Measurements from ENCODE around the gene NLRP6.
A peak's percentile ranks its signal among the peaks of the same experiment; 100 is the strongest.
"Not testable (repeated sequence)": the region's sequence is repeated elsewhere in the genome, so short reads cannot be mapped to it uniquely, and the experiment has no call there.

Gene NLRP6

GRCh38 chr11:278001-278951 is at the start of gene NLRP6:
Gene NLRP6, plus strand, starts transcription at chr11:278407. Its CDS starts 163 bp downstream, at chr11:278570.
- no peak for DNase-seq

- DNase-seq = no peak
Measured at GRCh38 chr11:230431-230830, 47.8 kb upstream of the NLRP6 start.

DNA sequence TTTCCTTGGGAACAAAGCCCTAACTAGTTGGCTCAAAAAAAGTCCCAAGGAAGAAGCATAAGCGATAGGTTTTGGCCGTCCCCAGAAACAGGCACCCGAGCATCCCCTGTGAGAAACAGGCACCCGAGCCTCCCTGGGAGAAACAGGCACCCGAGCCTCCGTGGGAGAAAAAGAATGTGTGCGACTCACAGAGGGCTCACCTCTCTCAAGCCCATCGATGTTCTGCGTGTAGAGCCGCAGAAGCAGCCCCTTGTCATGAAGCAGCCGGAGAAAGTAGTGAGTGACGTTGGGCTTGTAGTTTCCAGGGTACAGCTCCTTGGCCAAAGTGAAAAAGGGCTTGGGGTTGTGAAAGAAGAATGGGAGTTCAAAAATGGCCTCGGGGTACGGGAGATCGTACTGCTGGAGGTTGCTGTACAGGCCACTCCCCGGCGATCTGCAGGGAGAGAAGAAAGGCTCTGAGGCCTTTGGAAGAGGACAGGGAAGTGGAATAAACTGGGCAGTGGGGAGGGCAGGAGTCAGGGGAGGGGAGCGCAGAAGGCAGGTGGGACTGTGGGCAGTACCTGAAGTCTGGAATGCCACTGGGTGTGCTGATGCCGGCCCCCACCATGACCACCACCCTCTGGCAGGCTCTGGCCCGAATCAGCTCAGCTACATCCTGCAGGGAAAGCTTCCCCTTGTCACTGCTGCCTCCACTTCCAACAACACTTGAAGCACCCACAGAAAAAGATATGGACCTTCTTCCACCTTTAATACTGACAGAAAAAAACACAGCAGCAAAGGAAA is 45.2 kb upstream of the NLRP6 start:
- DNase-seq = no peak

GRCh38 chr11:235180-235579 is 43.0 kb upstream of the NLRP6 start:
- no peak for DNase-seq

- peak; percentile 21 for DNase-seq
Measured at GRCh38 chr11:235609-235996, 42.6 kb upstream of the NLRP6 start.

DNA sequence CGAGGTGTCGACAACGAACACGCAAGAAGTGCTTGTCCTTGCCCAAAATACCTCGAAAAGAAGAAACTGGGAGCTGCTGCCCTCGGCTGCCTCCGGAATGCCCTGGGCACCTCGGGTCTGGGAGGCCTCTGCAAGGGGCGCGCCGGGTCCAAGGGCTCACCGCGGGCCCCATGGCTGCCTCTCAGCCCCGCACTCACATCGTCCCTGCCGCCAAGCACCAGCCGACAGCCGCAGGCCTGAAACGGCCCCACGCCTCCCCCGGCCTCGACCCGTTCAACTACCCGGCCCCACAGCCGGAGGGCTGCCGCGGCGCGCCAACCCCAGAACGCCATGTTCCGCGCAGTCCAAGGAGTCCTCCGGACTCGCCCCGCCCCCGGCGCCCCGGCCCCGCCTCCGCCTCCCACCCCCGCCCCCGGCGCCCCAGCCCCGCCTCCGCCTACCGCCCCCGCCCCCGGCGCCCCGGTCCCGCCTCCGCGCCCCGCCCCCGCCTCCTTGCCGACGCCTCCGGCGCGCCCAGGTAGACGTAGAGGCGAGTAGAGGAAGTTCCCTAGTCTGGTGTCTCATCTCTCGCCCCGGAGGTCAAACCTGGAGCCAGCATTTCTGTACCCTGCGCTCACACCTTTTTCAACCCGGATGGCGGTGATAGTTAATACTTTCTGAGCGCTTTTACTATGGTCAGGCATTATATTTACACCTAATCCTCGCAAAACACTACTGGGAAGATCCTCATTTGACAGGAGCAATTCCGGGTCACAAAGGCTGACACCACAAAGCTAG is 42.0 kb upstream of the NLRP6 start, which contains the start of gene SIRT3:
Gene SIRT3 (minus strand): TSS at position 346 of the 777 bp plus-strand sequence. CDS start 14 bp downstream, at position 332.
- DNase-seq = peak; percentile 88

- peak; percentile 86 for DNase-seq
Measured at GRCh38 chr11:236774-237767, 41.1 kb upstream of the NLRP6 start, which contains the start of gene PSMD13. Gene PSMD13, plus strand, starts transcription at chr11:236976. Its CDS starts 74 bp downstream, at chr11:237050.

- not testable (repeated sequence) for DNase-seq
Measured at GRCh38 chr11:238346-238745, 39.9 kb upstream of the NLRP6 start.

DNA sequence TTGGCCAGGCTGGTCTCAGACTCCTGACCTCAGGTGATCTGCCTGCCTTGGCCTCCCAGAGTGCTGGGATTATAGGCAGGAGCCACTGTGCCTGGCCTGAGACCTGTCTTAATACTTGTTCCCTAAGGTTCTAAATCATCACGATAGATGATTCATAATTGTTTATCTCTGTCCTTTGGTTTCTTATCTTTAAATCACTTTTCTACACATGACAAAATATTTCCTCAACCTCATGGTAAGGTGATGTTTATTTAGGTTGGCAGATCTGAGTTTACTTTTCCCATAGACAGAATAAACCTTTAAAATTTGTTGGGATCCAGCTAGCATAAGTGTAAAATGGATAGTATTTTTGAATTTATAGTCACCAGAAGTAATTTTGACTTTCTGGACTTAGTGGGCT is 37.9 kb upstream of the NLRP6 start:
- DNase-seq = no peak

DNA sequence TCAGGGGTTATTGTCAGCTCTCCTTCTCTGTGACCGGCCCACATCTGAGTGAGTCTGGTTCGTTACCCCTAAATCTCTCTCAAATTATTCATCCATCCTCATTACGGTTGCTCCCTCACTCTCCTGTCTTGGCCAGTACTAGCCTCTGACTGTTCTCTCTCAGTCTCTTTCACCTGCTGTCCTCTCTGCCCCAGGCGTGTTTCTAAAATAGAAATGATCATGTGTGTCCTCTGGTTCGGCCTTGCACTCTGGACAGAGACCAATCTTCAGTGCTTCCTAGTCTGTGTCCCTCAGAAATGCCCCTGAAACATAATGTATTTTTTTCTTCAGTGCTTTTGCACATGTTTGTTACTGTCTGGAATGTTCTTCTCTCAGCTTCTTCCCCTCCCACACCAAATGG is 36.6 kb upstream of the NLRP6 start:
- DNase-seq = no peak

GRCh38 chr11:244376-244775 is 33.8 kb upstream of the NLRP6 start:
- DNase-seq = no peak

DNA sequence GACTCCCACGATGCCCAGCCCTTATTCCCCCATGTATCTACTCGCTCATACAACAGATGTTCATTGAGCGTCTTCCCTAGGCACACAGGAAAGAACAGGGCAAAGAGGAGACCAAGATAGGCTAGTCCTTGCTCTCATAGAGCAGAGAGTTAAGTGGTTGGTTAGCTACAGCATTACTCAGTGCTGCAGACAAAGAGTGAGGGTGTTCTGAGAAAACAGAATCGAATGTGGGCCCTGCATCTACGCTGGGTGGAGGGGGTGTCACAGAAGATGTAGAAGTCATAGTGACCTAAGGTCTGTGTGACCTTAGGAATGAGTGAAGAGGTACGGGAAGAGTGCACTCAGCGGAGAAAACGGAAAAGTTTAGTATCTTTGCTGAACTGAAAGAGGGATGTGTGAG is 29.1 kb upstream of the NLRP6 start:
- DNase-seq = no peak

- DNase-seq = no peak
Measured at GRCh38 chr11:250274-250673, 27.9 kb upstream of the NLRP6 start.

- peak; percentile 41 for DNase-seq
Measured at GRCh38 chr11:250740-251299, 27.4 kb upstream of the NLRP6 start.

DNA sequence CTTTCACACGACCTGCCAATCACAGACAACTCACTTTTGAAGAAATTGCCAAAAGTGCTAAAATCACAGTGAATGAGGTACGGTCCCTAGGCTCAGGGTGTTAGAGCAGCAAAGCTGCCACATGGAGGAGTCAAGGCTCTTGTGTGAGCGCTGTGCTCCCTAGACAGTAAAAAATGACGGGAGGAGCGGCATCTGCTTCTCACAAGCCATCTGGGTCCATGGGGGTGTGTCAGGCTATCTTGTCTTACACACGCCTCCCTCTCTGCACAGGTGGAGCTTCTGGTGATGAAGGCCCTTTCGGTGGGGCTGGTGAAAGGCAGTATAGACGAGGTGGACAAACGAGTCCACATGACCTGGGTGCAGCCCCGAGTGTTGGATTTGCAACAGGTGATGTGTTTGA is 26.7 kb upstream of the NLRP6 start:
- no peak for DNase-seq

DNA sequence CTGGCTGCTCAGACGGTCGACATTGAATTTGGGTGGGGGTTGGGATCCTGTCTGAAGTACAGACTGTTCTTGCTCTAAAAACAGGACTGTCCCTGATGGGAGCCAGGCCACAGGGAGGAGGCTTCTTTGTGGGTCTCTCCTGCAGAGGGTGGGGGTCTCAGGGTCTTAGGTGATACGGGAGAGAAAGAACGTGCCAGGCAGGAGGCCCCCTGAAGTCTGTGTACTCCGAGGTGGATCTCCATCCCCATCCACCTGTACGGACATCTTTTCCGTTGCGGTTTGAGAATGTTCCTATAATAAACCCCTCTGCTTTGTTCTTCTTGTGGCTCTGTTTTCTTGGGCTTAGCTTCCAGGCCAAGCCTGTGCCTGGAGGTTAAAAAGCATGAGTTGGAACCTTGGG is 25.5 kb upstream of the NLRP6 start:
- DNase-seq = no peak

DNA sequence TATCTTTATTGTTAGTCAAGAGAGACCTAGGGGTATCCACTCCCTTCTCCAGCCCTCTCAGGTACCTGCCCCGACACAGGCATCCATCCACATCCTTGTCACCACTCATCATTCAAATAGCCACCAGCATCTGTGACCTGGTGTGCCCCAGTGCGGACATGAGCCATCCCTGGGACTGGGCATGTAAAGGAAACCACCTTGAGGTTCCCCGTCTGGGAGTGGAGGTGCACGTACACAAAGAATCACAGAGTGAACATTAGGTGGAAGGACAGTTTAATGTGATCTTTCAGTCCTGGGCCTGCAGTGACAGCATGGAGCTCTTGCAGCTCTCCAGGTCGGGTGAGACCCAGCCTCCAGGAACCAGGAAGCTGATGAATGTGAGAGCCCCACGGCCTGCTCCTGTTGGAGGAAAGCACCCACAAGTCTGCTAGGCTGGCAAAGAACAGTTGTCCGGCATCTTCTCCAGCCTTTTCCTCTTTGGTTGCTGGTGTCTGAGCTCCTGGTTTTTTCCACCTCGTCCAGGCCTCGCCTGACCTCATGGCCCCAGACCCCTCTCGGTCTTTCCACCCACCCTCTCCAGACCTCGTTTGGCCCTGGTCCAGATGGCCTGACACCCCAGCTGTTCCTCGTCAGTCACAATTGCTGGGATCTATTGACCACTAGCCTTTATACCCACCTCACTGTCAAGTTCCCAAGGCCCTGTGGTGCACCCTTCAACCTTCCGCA is 24.9 kb upstream of the NLRP6 start:
- DNase-seq = no peak

GRCh38 chr11:253886-254270 is 24.3 kb upstream of the NLRP6 start:
- no peak for DNase-seq

GRCh38 chr11:255176-255575 is 23.0 kb upstream of the NLRP6 start:
- DNase-seq = no peak

DNA sequence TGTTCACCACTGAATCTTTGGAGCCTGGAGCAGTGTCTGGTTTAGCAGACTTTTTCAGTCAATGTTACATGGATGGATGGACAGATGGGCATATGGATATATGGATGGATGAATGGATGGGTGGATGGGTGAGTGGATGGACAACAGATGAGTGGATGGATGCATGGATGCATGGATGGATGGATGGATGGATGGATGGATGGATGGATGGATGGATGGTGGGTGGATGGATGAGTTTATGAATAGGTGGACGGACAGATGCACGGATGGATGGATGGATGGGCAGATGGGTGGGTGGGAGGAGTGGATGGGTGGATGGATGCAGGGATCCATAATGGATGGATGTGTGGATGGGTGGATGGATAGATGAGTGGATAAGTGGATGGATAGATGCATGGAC is 22.4 kb upstream of the NLRP6 start:
- no peak for DNase-seq
